ENCODE data around the gene RAP1A.
A peak's percentile ranks its signal among the peaks of the same experiment; 100 is the strongest.

Gene RAP1A

GRCh38 chr1:111723091-111723806 is 103.7 kb downstream of the RAP1A start:
- DNase-seq: no peak

- no peak for DNase-seq
These were observed 104.3 kb downstream of the RAP1A start for GRCh38 chr1:111723871-111724270.

GRCh38 chr1:111725192-111725591 is 105.6 kb downstream of the RAP1A start:
- peak; percentile 87 for DNase-seq

DNA sequence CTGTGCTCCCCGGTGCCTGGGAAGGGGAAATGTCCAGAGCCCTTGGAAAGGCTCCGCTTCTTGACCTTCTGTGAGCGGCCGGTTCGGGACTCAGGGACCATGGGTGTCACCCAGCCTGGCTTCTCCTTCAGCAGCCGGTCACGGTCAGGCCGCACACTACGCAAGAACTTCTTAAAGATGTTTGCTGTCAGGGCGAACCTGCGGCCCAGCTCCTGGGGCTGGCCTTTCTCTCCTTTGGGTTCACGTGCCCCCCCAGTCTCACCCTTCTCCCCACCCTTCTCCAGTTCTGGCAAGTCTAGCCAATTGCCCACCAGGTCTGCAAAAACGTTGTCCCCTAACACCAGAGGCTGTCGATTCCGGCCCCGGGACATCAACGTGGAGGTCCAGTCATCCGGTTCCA is 107.5 kb downstream of the RAP1A start:
- no peak for DNase-seq

DNA sequence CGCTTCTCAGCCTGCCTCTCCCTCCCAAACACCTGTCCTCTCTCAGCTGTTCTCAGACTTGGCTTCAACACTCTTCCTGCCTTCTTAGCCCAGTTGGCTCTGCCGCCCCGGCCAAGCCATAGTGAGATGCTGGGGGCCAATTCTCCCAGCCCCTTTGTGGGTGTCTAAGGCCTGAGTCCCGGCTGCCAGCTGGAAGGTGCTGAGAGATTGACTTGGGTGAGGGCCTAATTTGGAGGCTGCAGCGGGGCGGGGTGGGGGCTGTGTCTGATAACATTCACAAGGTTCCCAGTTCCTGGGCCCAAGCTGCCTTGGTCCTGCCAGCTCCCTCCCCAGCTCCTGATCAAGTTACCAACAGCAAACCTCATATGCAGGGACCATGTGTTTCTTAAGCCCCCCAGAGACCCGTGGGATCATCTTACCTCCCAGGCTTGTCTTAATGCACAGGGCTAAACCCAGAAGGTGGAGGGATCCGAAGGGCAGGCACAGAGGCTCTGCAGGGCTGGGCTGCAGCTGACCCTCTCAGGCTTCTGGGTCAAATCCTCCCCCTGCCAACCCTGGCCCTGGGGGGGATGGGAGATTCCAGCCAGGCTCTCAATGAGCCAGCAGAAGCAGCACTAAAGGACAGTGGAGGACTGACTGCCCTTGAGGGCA is 109.8 kb downstream of the RAP1A start:
- DNase-seq: peak; percentile 64

DNA sequence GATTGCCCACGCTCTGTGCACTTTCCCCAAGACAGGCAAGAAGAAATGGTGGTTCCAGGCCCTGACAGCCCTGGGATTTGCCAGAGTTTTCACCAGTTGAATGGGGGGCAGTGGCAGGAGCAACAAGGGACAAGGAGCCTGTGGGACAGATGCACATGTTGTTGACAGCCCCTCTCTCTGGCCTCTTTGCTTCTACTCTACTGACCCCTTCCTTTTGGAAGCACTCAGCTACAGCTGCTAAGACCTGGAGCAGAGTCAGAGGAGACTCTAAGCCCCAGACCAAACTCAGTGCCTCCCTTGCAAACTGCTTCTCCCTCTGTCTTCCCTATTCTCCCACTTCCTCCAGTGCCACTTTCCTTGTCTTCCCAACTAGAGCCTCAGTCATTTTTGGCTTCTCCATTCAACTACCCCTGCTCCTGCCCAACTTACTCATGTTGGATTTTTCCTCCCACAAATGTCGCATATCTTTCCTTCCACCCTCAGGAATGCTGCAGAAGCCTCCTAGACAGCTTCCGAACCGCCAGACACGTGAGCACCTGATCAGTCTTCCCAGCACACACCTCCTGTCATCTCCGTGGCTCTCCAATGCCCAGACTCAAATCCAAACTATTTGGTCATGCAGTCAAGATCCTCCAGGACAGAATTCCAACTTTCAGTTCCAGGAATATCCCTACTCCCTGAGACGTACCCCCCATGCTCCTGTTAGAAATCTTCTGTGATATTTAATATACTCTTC is 110.5 kb downstream of the RAP1A start:
- peak; percentile 50 for DNase-seq

GRCh38 chr1:111730706-111731105 is 111.1 kb downstream of the RAP1A start:
- no peak for DNase-seq

GRCh38 chr1:111731956-111732355 is 112.4 kb downstream of the RAP1A start:
- DNase-seq: no peak

DNA sequence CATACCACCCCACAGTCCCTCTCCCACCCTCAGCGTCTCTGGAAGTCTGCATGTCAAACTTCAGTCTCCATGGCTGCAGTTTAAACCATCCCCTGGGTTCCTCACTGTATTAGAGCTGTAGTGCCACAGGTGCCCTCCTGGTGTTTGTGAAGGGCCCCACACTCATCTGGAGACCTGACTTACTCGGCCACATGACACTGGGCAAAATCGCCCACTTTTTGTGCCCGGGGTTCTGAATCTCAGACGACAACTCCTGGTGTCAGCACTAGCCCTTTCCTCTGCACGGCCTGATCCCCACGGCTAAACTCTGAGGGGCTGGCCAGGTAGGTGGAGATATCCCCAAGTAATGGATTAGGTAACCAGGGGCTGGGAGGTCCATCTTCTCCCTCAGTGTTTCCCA is 113.1 kb downstream of the RAP1A start:
- no peak for DNase-seq

- peak; percentile 63 for DNase-seq
These were observed 113.8 kb downstream of the RAP1A start for GRCh38 chr1:111733183-111733991.

GRCh38 chr1:111733992-111734341 is 114.4 kb downstream of the RAP1A start:
- no peak for DNase-seq

DNA sequence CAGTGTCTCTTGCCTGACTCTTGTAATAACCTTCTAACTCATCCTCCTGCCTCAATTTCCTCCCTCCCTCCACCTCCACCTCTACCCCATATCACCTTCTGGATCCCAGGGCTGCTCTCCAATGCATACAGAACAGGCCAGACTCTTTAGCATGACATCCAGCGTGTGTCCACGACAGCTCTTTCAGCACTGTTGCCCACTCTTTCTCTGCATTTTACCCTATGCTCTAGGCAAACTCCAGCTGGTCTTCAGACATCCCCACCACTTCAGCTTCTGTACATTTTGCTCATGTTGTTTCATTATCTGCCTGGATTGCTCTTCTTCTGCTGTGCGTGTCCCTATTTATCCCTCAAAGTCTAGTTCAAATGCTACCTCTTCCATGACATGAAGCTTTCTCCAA is 114.8 kb downstream of the RAP1A start:
- DNase-seq: no peak

DNA sequence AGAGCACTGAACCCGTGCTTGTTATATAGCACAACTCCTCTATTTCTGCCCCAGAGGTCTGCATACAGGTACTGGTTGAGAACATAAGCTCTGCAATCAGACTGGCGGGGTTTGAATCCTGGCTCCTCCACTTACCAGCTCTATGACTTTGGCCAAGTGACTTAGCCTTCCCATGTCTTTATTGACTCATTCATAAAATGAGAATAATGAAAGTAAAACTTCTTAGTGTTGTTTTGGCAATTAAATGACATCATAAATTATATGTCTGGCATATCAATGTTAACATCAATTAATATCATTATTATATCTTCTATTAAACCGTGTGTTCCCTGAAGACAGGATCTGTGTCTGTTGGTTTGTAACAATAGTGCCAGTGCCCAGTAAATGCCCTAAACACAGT is 115.3 kb downstream of the RAP1A start:
- DNase-seq: no peak

DNA sequence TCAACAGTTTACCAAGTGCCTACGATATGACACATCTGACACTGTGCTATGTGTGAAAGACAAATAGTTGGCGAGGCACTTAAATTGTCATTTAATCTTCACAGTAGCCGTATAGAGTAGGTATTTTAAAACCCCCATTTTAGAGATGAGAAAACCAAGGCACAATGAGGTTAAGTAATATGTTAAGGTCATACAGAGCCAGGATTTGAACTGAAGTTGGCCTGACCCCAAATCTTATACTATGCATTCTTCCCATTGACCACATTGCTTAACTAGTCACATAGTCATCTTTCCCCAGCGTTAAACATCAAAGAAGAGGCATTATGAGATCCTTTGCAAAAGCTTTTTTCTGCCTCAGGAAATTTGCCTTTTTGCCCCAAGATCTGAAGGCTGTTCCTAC is 115.7 kb downstream of the RAP1A start:
- DNase-seq: no peak

DNA sequence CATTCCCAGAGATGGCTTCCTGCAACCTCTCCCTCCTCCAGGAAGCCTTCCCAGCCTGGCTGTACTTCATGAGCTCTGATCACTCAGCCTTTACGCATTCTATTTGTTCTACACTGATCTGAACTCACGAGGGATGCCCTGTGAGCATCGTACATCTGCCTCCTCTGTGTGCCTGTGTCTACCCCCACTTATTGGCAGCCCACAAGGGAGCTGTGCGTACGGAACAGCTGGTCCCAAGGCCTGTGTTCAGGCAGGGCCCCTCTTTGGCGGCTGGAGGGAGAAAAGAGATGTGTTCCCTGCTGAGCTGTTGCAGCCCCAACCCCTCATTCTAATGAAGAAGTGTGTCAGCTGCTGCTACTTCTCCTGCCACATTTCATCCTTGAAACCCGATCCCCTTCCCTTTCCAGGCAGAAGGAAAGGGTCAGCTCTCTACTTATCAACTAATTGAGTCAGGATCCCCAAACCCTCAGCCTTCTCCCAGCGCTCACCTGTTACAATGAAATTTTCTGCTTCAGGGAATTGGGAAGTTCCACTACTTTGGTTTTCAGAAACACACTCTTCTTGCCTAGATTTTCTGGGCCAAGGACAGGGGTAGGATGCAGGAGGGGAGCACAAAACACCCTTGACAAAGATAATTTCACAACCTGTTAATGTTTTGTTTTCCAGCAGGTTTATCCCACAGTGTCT is 116.4 kb downstream of the RAP1A start:
- DNase-seq: peak; percentile 84

DNA sequence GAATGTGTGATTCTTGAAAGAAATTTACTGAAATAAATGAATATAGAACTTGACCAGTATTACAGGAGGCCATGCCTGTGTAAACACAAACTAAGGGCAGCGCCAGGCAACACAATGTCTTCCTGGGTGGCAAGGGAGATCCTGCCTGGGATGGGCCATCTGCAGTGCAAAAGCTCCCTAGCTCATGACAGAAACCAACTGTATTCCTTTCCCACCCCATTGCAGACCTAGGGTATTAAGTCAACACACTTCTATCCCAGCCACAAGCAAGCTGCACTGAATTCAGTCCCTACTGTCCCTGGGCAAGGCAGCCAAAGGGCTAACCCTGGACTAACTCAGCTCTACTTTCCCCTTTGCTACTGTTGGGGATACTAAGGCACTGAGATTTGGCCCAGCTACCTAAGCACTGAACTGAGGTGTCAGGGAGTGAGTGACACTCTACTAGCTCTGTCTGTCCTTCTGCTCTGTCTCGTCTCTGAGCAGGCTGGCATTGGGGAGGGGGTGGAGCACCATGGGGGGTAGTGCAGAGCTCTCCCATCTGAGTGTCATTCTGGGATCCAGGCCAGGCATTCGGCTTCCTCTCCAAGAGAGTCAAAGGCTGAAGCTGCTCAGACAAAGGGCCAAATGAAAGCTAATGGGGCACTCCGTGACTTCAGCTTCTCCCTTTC is 117.1 kb downstream of the RAP1A start:
- DNase-seq: no peak

DNA sequence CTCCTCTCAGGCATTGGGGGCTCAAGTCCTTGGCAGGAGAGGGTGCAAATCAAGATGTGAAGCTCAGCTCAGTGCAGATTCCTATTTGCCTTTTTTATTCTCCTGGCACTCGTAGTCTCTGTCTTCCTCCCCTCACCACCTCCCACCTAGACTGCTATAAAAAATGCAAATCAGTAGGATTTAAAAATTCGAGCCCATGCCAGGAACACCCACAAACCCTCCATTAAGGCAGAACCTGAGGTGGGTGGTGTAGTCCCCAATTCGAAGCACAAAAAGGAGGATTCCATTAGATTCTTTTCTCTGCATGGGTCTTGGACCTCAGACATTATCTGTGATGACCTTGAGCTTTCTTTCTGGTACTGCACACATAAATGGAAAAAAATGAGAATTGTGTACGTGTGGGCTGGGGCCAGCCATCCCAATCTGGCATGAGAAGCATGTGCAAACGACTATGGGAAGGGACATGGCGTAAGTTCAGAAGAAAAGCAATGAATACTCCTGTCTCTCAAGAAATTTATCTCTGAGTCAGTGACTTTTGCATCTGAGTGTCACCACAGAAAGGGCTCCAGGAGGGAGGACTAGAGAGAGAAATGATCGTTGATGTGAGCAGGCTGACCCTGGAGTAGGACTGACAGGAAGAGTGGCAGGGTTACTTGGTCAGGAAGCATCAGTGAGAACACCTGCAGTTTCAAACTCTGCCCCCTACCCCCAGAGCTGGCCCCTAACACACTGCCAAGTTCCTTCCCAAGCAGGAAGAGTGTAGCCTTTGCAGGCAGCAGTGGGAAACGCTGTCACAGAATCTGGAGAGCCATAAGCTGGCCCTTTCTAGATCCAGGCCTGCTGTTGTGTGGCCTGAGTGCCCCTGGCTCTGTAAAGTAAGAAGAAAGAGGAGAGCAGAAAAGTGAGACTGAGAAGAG is 117.9 kb downstream of the RAP1A start:
- DNase-seq: peak; percentile 47

GRCh38 chr1:111738133-111738435 is 118.5 kb downstream of the RAP1A start:
- no peak for DNase-seq

DNA sequence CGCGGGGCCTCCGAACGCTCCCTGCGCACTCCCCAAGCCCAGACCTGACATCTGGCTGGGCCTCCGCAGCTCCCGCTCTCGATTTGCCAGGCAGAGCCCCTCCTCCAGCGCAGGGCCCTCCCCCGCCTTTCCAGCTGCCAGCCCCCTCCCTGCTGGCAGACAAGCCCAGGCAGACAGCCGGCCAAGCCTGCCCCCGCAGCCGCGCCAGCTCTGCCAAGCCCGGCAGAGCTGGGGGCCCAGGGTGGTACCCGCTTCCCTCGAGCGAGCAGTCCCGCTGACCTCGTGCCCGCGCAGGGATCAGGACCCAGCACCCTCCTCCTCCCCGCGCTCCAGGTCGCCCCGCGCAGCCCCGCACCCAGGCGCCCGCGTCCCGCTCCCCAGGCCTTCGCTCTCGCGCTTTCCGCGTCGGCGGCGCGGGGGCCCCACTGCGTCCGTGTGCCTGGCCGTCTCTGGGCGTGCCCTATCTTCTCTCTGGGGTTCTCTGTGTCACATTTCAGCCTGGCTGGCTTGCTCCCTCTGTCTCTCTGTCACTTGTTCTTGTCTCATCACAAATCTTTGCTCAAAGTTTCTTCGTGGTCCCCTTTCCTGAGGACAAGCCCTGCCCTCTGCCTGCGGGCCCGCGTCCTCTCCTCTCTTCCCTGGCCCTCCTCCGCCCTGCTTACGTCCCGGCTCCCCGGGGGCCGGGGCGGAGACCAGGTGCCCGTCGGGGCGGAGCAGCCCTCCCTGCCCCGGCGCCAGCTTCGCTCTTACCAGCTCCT is 119.0 kb downstream of the RAP1A start:
- peak; percentile 78 for DNase-seq

- DNase-seq: peak; percentile 93
These were observed 119.8 kb downstream of the RAP1A start, which contains the start of gene INKA2 for GRCh38 chr1:111739194-111739924. Gene INKA2, minus strand, starts transcription at chr1:111739395. Its CDS starts 153 bp downstream, at chr1:111739242.
